A549 (cell line): ENCODE results near the gene AMIGO1.

Experiments
- CBX2 ChIP-seq: fragments of 200-600 bp; sonication (generic); IDR thresholded peaks from 2 replicates; pipeline ENCODE4 v1.6.1; 2016; ENCODE audit warnings: low read depth, mild to moderate bottlenecking, borderline replicate concordance
- CTCF ChIP-seq: fragments of >200 bp; sonication (Bioruptor Twin); formaldehyde crosslinking; IDR thresholded peaks from 3 replicates; pipeline ENCODE4 v1.5.1; 2016
- EHMT2 ChIP-seq: fragments of 200-600 bp; sonication (generic); IDR thresholded peaks from 2 replicates; pipeline ENCODE4 v1.6.1; 2016; ENCODE audit warnings: antibody characterized with exemption, low read depth, mild to moderate bottlenecking, moderate library complexity
- FOXS1 ChIP-seq: fragments of 250-450 bp; sonication (Bioruptor Pico); IDR thresholded peaks from 2 replicates; pipeline ENCODE4 v1.5.0; 2020; ENCODE audit warnings: mild to moderate bottlenecking, moderate library complexity
- JUNB ChIP-seq: fragments of >200 bp; sonication (Bioruptor Twin); formaldehyde crosslinking; IDR thresholded peaks from 2 replicates; pipeline ENCODE4 v1.6.1; 2016
- MAX ChIP-seq: IDR thresholded peaks from 2 replicates; pipeline ENCODE4 v1.6.1; 2012
- PHF8 ChIP-seq: fragments of 200-600 bp; sonication (generic); IDR thresholded peaks from 2 replicates; pipeline ENCODE4 v1.6.1; 2016; ENCODE audit warnings: low read depth, mild to moderate bottlenecking, antibody characterized with exemption, moderate library complexity, borderline replicate concordance
- RAD21 ChIP-seq, 2 experiments: fragments of >200 bp in 1 of 2; sonication (Bioruptor Twin) in 1 of 2; formaldehyde crosslinking in 1 of 2; IDR thresholded peaks in 1 of 2; conservative IDR thresholded peaks in 1 of 2; 2 replicates in 1 of 2; 3 replicates in 1 of 2; pipeline ENCODE4 v1.6.1; 2012 to 2018; ENCODE audit warnings: inconsistent platforms in 1 of 2
- RARB ChIP-seq: fragments of 250-450 bp; sonication (Bioruptor Pico); IDR thresholded peaks from 2 replicates; pipeline ENCODE4 v1.8.0; 2021; ENCODE audit warnings: mild to moderate bottlenecking, moderate library complexity
- USF2 ChIP-seq: fragments of 450-650 bp; IDR thresholded peaks from 2 replicates; pipeline ENCODE4 v1.6.1; 2014; ENCODE audit warnings: antibody characterized with exemption
- ZC3H11A ChIP-seq: fragments of 450-650 bp; IDR thresholded peaks from 2 replicates; pipeline ENCODE4 v1.6.1; 2014; ENCODE audit warnings: antibody characterized with exemption, mild to moderate bottlenecking

GRCh38 chr1:109534307-109534858, 24.9 kb upstream of the AMIGO1 start:
- TF ChIP-seq CTCF = no peak
- no peak for TF ChIP-seq MAX
- TF ChIP-seq USF2 = no peak
- no peak for TF ChIP-seq CBX2
- no peak for TF ChIP-seq RARB (CRISPR knock-in tag)
- TF ChIP-seq PHF8 = no peak
- no peak for TF ChIP-seq JUNB
- TF ChIP-seq EHMT2 = no peak
- TF ChIP-seq ZC3H11A = no peak
- TF ChIP-seq FOXS1 (CRISPR knock-in tag) = no peak
- no peak for TF ChIP-seq RAD21 (conservative IDR thresholded peaks at IDR 0.05 in 1 of 2, IDR thresholded peaks at IDR 0.05 in 1 of 2)
